Liver (tissue), 9 donors: ENCODE data around the gene CSTPP1. TPM values are rescaled to one million over a fixed set of nuclear protein-coding genes. Genes with fewer than 3 reads are reported as not detected.
"Not testable (repeated sequence)": the region's sequence is repeated elsewhere in the genome, so short reads cannot be mapped to it uniquely, and the experiment has no call there.

Experiments used
- DNase-seq: peaks from one replicate; pipeline ENCODE4 v3.0.0-alpha.2; 2017; ENCODE audit warnings: low spot score
- H3K27ac ChIP-seq, 2 donors: one replicate each; pipeline ENCODE4 v1.7.0; 2013; ENCODE audit warnings: inconsistent platforms in 2 of 2, low read length in 2 of 2, control low read depth in 1 of 2, low read depth in 1 of 2, mild to moderate bottlenecking in 1 of 2
- H3K27me3 ChIP-seq, 4 donors: one replicate each; pipeline versions ENCODE4 v1.6.1 to v1.7.0; 2013; ENCODE audit warnings: low read length in 3 of 4, inconsistent platforms in 1 of 4, mild to moderate bottlenecking in 1 of 4, moderate library complexity in 1 of 4; ENCODE audit not compliant: control insufficient read depth in 4 of 4, insufficient read depth in 4 of 4
- H3K36me3 ChIP-seq, 4 donors: one replicate each; pipeline versions ENCODE4 v1.6.1 to v1.7.0; 2013; ENCODE audit warnings: low read length in 3 of 4, mild to moderate bottlenecking in 3 of 4, low read depth in 1 of 4, moderate library complexity in 1 of 4; ENCODE audit not compliant: control insufficient read depth in 4 of 4, insufficient read depth in 3 of 4
- H3K4me1 ChIP-seq, 4 donors: one replicate each; pipeline versions ENCODE4 v1.6.1 to v1.7.0; 2013; ENCODE audit warnings: low read length in 3 of 4, mild to moderate bottlenecking in 3 of 4, moderate library complexity in 1 of 4; ENCODE audit not compliant: control insufficient read depth in 4 of 4, insufficient read depth in 4 of 4
- H3K4me3 ChIP-seq, 3 donors: one replicate each; pipeline versions ENCODE4 v1.6.1 to v1.7.0; 2013; ENCODE audit warnings: low read length in 3 of 3, control low read depth in 1 of 3, low read depth in 1 of 3, mild to moderate bottlenecking in 1 of 3
- H3K9ac ChIP-seq, 2 donors: one replicate each; pipeline ENCODE4 v1.7.0; 2013; ENCODE audit warnings: low read length in 2 of 2, mild to moderate bottlenecking in 2 of 2, moderate library complexity in 2 of 2, control low read depth in 1 of 2, low read depth in 1 of 2
- H3K9me3 ChIP-seq, 4 donors: one replicate each; pipeline versions ENCODE4 v1.6.1 to v1.7.0; 2013; ENCODE audit warnings: low read length in 3 of 4; ENCODE audit not compliant: control insufficient read depth in 4 of 4
- EGR1 ChIP-seq, 2 donors: IDR thresholded peaks; 2 replicates each; pipeline ENCODE4 v1.6.1; 2016 to 2018; ENCODE audit warnings: antibody characterized with exemption in 2 of 2, low read depth in 2 of 2
- GABPA ChIP-seq, 2 donors: IDR thresholded peaks in 1 of 2; conservative IDR thresholded peaks in 1 of 2; 2 replicates each; pipeline ENCODE4 v1.6.1; 2016; ENCODE audit warnings: antibody characterized with exemption in 2 of 2, mild to moderate bottlenecking in 1 of 2, moderate library complexity in 1 of 2
- HNF4A ChIP-seq, 2 donors: conservative IDR thresholded peaks; 2 replicates each; pipeline ENCODE4 v1.6.1; 2016; ENCODE audit warnings: antibody characterized with exemption in 2 of 2, mild to moderate bottlenecking in 2 of 2
- JUND ChIP-seq, 2 donors: IDR thresholded peaks; 2 replicates each; pipeline ENCODE4 v1.6.1; 2016; ENCODE audit warnings: antibody characterized with exemption in 2 of 2
- NR2F2 ChIP-seq: IDR thresholded peaks from 2 replicates; pipeline ENCODE4 v1.6.1; 2016; ENCODE audit warnings: antibody characterized with exemption
- RAD21 ChIP-seq, 2 donors: IDR thresholded peaks; 2 replicates each; pipeline ENCODE4 v1.6.1; 2016; ENCODE audit warnings: antibody characterized with exemption in 2 of 2, mild to moderate bottlenecking in 2 of 2
- SP1 ChIP-seq: IDR thresholded peaks from 2 replicates; pipeline ENCODE4 v1.6.1; 2018; ENCODE audit warnings: antibody characterized with exemption, mild to moderate bottlenecking
- TAF1 ChIP-seq: conservative IDR thresholded peaks from 2 replicates; pipeline ENCODE4 v1.6.1; 2016; ENCODE audit warnings: antibody characterized with exemption, mild to moderate bottlenecking
- YY1 ChIP-seq: IDR thresholded peaks from 2 replicates; pipeline ENCODE4 v1.6.1; 2016; ENCODE audit warnings: antibody characterized with exemption, mild to moderate bottlenecking
- WGBS: extraction: QIAGEN DNeasy Blood & Tissue Kit; methylation state at CpG from one replicate; pipeline ENCODE4 v1.1.7; 2013; 5-methylcytosine and 5-hydroxymethylcytosine counted together
- polyA plus RNA-seq, 2 donors: library from polyadenylated mRNA; stranded (reverse) in 1 of 2; unstranded in 1 of 2; fragments of 200-250 nt in 1 of 2; fragments of >200 nt in 1 of 2; fragmentation: Nextera tagmentation in 1 of 2; extraction: Ambion mirVana in 1 of 2; gene quantifications; one replicate each; pipeline versions ENCODE4 v1.2.1 to v1.2.3, GENCODE V29; 2013 to 2015
- total RNA-seq, 2 donors: library from RNA; depleted of rRNA; stranded (reverse); fragments of >200 nt; gene quantifications; one replicate each; pipeline ENCODE4 v1.2.3, GENCODE V29; 2014
- TF ChIP-seq, protein P1 (sequence below): IDR thresholded peaks from 2 replicates; pipeline ENCODE4 v1.6.1; 2016; ENCODE audit warnings: antibody characterized with exemption
- TF ChIP-seq, protein P2 (sequence below): IDR thresholded peaks from 2 replicates; pipeline ENCODE4 v1.6.1; 2016; ENCODE audit warnings: antibody characterized with exemption
- TF ChIP-seq, protein P3 (sequence below): IDR thresholded peaks from 2 replicates; pipeline ENCODE4 v1.6.1; 2016; ENCODE audit warnings: antibody characterized with exemption
- donor health status: healthy.
- donor health status: healthy.
- donor health status: healthy.
- donor health status: healthy.
- donor health status: healthy.

Gene CSTPP1
- total and polyA plus RNA-seq, 4 donors: 5.4 to 6.6 (median 5.7) TPM

DNA sequence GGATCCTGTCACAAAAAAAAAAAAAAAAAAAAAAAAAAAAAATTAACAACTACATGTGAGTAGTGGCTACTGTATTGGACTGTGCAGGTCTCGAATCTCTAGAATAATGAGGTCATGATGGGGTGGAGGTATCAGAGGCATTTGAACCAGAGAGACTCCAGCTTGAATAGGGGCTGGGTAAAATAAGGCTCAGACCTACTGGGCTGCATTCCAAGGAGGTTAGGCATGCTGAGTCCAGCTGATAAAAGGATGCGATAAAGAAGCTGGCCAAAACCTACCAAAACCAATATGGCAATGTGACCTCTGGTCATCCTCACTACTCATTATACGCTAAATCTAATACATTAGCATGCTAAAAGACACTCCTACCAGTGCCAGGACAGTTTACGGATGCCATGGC lies 255.6 kb downstream of the CSTPP1 start:
- DNase-seq: no peak
- Histone ChIP-seq H3K4me3 (no peak overlapping the region), H3K9me3 (no peaks in the 10 kb centered on the region), H3K36me3 (no peaks in the 10 kb centered on the region), H3K9ac (no peak overlapping the region), H3K4me1 (peaks cover 3 to 25% (median 19%) of the 10 kb centered on the region in 4 donors), H3K27ac (no peak overlapping the region), H3K27me3 (no peaks in the 10 kb centered on the region)
- 58% methylated on average over 4 of the region's 4 CpGs for WGBS
- no peak for TF ChIP-seq TAF1

DNA sequence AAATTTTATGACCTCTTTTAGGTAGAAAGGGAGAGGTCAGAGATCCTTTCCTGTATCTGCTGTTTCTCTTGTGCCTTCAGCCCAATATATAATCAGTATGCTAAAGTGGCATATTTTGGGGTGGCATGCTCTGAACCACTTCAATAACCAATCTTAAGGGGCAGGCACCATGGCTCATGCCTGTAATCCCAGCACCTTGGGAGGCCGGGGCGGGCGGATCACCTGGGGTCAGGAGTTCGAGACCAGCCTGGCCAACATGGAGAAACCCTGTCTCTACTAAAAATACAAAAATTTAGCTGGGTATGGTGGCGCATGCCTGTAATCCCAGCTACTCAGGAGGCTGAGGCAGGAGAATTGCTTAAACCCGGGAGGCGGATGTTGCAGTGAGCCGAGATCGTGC lies 261.6 kb downstream of the CSTPP1 start:
- not testable (repeated sequence) for DNase-seq, H3K9me3 ChIP-seq, H3K36me3 ChIP-seq, H3K9ac ChIP-seq, H3K4me1 ChIP-seq, H3K4me3 ChIP-seq, H3K27ac ChIP-seq, H3K27me3 ChIP-seq
- 94% methylated on average over 9 of the region's 9 CpGs for WGBS

DNA sequence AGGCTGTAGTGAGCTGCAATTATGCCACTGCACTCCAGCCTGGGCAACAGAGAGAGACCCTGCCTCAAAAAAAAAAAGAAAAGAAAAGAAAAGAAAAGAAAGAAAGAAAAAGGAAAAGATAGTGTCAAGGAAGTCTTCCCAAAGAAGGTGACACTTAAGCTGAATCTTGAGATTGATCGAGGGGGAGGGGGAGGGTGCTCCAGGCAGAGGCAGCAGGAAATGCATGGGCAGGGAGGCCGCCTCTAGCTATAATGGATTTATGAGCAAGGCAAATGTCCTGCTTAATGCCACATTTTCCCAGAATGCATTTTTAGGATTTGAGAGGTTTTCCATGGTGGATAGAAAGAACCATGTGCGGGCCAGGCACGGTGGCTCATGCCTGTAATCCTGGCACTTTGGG lies 264.5 kb downstream of the CSTPP1 start:
- H3K27me3 ChIP-seq: no peaks in the 10 kb centered on the region
- no peaks in the 10 kb centered on the region for H3K36me3 ChIP-seq
- TF ChIP-seq NR2F2: no peak
- TF ChIP-seq SP1: no peak
- H3K9ac ChIP-seq: no peak overlapping the region
- no peaks in the 10 kb centered on the region for H3K9me3 ChIP-seq
- no peaks in the 10 kb centered on the region for H3K4me1 ChIP-seq
- no peak overlapping the region for H3K27ac ChIP-seq
- WGBS: 89% methylated on average over 4 of the region's 4 CpGs
- no peak overlapping the region for H3K4me3 ChIP-seq
- no peak for DNase-seq

DNA sequence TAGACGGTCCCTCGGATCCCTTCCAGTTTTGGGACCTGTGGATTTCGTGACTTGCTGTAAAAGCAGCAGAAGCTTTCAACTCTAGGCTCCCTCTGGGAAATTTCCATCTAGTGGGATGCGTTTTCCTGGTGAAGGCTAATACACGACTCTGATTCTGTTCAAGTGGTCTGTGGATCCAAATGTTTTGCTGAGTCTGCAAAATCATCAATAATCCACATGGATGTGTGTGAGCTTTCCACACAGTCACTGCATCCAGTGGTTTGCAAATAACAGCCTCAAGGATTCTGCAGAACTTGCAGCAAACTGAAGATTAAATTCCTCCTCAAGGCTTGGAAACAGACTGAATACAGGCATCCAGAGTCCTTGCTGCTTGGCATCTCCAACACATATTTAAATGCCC lies 266.0 kb downstream of the CSTPP1 start:
- no peaks in the 10 kb centered on the region for H3K4me1 ChIP-seq

DNA sequence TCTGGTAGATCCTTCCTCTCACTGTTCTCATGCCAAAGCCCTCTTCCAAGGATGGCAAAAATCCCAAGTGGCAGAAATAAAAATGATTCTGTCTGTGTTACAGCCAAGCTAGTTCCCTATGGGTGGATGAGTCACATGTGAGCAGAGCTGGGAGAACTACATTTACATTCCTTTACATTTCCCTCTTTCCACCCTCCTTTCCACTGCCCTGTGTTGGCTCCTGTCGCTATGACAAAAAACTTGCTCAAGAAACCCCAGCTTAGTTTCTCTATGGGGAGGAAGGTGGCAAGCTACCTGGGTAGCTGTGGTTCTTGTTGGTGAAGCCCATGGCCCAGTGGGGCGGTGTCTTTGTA lies 268.1 kb downstream of the CSTPP1 start:
- DNase-seq: no peak
- no peaks in the 10 kb centered on the region for H3K4me1 ChIP-seq
- WGBS: 88% methylated on average over 2 of the region's 2 CpGs
- H3K27ac ChIP-seq: no peak overlapping the region
- H3K4me3 ChIP-seq: no peak overlapping the region
- H3K9me3 ChIP-seq: no peaks in the 10 kb centered on the region
- no peak overlapping the region for H3K9ac ChIP-seq
- no peaks in the 10 kb centered on the region for H3K27me3 ChIP-seq
- no peaks in the 10 kb centered on the region for H3K36me3 ChIP-seq
- TF ChIP-seq GABPA (IDR thresholded peaks at IDR 0.05 in 1 of 2, conservative IDR thresholded peaks at IDR 0.05 in 1 of 2) (no peak), SP1 (no peak), NR2F2 (no peak), JUND (IDR thresholded peaks at IDR 0.05) (no peak), YY1 (no peak), TAF1 (no peak), EGR1 (IDR thresholded peaks at IDR 0.05; ENCODE audit: low read depth in 2 of 2) (no peak), HNF4A (conservative IDR thresholded peaks at IDR 0.05) (no peak)
- TF ChIP-seq, protein P1, sequence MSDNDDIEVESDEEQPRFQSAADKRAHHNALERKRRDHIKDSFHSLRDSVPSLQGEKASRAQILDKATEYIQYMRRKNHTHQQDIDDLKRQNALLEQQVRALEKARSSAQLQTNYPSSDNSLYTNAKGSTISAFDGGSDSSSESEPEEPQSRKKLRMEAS: no peak
- TF ChIP-seq, protein P2, sequence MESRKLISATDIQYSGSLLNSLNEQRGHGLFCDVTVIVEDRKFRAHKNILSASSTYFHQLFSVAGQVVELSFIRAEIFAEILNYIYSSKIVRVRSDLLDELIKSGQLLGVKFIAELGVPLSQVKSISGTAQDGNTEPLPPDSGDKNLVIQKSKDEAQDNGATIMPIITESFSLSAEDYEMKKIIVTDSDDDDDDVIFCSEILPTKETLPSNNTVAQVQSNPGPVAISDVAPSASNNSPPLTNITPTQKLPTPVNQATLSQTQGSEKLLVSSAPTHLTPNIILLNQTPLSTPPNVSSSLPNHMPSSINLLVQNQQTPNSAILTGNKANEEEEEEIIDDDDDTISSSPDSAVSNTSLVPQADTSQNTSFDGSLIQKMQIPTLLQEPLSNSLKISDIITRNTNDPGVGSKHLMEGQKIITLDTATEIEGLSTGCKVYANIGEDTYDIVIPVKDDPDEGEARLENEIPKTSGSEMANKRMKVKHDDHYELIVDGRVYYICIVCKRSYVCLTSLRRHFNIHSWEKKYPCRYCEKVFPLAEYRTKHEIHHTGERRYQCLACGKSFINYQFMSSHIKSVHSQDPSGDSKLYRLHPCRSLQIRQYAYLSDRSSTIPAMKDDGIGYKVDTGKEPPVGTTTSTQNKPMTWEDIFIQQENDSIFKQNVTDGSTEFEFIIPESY: no peak
- TF ChIP-seq, protein P3, sequence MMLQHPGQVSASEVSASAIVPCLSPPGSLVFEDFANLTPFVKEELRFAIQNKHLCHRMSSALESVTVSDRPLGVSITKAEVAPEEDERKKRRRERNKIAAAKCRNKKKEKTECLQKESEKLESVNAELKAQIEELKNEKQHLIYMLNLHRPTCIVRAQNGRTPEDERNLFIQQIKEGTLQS: no peak

More for the DNA sequence above, 266.0 kb downstream of the CSTPP1 start:
- no peak overlapping the region for H3K9ac ChIP-seq
- no peaks in the 10 kb centered on the region for H3K27me3 ChIP-seq
- 84% methylated on average over 5 of the region's 5 CpGs for WGBS
- H3K27ac ChIP-seq: no peak overlapping the region
- TF ChIP-seq JUND (IDR thresholded peaks at IDR 0.05): no peak
- TF ChIP-seq TAF1: no peak
- TF ChIP-seq, protein P1: no peak
- no peak for TF ChIP-seq RAD21 (IDR thresholded peaks at IDR 0.05)
- TF ChIP-seq NR2F2: no peak
- TF ChIP-seq, protein P2: no peak
- H3K9me3 ChIP-seq: no peaks in the 10 kb centered on the region
- no peak for DNase-seq
- no peaks in the 10 kb centered on the region for H3K36me3 ChIP-seq
- H3K4me3 ChIP-seq: no peak overlapping the region
